HG03060 (cell line): ENCODE data around the gene GAREM1.

Experiments
- ATAC-seq: cut with Tn5 transposase; IDR thresholded peaks from one replicate; pipeline ENCODE4 v1.9.1; 2021; ENCODE audit warnings: low read depth, moderate number of reproducible peaks; ENCODE audit not compliant: unreplicated experiment

The GAREM1 gene

DNA sequence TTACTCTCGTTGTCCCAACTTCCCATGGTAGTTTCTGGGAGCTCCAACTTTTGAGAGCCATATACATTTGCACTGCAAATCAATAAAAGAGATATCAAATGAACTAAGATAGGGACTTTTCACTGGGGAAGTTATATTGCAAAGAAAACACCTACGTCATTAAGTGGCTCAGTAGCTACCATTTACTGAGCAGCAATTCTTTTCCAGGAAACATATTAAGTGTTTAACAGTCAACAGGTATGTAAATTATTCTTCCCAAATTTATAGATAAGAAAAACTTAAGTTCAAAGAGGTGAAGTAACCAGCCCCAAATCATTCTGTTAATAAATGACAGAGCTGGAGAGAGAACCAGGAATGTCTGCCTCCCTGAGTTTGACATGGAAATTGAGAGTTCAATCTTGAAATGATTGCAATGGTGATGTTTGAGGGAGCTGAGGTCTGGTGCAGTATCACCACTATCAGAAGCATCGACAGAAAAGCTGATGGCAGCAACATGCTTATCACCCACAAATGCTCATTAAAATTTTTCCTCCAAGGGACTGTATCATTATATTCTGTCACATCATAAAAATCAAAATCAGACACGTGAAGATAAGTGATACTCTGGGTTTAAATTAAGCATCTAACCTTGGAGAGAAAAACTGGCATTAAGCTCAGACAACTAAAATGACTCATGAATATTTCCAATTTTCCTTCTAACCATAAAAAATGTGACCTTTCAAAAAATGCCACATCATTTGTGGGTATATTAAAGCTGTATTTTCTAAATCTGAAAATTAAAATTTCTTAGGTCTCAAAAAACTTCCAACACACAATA, 43.4 kb downstream of the GAREM1 start:
- no peak for ATAC-seq

GRCh38 chr18:32425466-32425865, 45.2 kb downstream of the GAREM1 start:
- no peak for ATAC-seq

GRCh38 chr18:32424696-32425095, 46.0 kb downstream of the GAREM1 start:
- no peak for ATAC-seq

DNA sequence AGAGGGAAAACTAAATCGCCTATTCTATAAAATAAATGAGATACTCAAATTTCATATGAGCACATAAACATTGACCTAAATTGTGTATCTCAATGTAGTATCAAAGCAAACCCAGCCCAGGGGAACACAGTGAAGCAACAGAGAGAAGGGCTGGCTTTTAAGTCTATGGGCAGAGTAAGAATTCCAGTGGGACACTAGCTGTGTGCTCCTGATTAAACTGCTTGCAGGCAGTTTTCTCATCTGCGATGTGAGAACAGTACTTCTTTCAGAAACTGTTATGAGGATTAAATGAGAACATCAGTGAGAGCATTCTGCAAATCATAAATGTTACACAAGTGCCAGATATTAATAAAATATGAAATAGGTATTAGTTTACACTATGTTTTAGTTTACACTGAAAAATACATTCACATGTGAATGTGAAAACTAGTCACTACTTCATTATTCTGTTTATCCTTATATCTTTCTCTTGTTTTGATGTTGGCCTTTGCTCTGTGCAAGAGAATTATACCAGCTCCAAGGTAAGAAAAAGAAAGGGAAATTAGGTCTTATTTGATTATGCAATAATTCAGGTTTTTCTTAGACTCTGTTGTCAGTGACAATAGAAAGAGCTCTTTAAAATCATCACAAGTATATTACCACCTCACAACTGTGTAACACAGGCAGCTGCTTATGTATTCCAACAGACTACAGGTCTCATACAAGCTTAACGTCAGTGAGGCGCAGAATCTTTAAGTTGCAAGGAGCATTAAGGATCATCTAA, 47.5 kb downstream of the GAREM1 start:
- ATAC-seq: no peak

- ATAC-seq: no peak
Observed at GRCh38 chr18:32422201-32422600, 48.5 kb downstream of the GAREM1 start.

- ATAC-seq: no peak
Observed at GRCh38 chr18:32420084-32420750, 50.5 kb downstream of the GAREM1 start.

- no peak for ATAC-seq
Observed at GRCh38 chr18:32418148-32418547, 52.5 kb downstream of the GAREM1 start.

GRCh38 chr18:32405588-32405987, 65.1 kb downstream of the GAREM1 start:
- no peak for ATAC-seq

- no peak for ATAC-seq
Observed at GRCh38 chr18:32401621-32402020, 69.1 kb downstream of the GAREM1 start.

DNA sequence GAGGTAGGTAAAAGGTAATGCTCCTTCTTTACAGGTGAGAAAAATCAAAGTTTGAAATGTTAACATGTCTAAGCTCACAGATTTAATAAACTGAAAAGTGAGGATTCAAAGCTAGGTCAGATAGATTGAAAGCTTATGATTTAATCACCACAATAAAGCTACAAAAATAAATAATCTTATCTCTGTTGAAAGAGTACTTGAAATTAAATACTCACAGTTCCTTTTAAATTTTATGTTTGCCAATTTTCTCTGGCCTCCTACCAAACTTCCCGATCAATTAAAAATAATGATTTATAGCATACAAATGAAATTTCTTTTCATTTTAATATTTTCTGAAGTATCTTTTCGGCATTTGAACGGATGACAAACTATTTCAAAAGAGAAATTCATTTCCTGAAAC, 77.3 kb downstream of the GAREM1 start:
- ATAC-seq: no peak

- no peak for ATAC-seq
Observed at GRCh38 chr18:32391126-32391525, 79.6 kb downstream of the GAREM1 start.

- no peak for ATAC-seq
Observed at GRCh38 chr18:32389858-32390257, 80.8 kb downstream of the GAREM1 start.

DNA sequence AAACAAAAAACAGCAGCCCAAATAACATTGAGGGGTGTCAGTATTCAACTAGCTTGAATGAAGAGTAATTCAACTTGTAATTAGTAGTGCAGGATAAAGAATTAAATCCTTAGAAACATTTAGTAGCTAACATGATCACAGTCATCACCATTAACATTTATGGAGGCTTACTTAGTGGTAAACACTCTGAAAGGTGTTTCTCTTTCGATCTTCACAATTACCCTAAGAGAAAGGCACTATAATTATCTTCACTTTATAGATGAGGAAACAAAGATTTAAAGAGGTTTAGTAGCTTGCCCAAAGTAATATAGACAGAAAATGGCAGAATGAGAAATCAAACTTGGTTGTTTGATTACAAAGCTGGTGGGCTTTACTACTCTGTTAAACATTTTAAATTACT, 81.5 kb downstream of the GAREM1 start:
- ATAC-seq: no peak

- no peak for ATAC-seq
Observed at GRCh38 chr18:32386471-32386870, 84.2 kb downstream of the GAREM1 start.

- ATAC-seq: no peak
Observed at GRCh38 chr18:32383050-32383819, 87.4 kb downstream of the GAREM1 start.

GRCh38 chr18:32381761-32382160, 88.9 kb downstream of the GAREM1 start:
- no peak for ATAC-seq

DNA sequence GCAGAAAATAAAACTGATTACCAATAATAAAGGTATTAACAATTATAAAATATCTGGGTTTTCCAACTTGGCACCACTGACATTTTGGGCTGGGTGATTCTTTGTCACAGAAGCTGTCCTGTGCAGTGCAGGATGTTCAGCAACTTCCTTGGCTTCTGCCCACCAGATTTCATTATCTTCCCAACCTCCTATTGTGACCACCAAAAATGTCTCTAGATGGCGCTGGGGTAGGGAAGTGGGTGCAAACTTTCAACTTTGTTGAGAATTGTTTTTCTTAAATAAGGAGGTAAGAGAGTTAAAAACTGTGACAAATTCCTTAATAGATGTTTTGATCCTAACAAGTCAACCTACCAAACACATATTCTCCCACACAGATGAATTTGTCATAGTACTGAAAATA, 90.1 kb downstream of the GAREM1 start:
- no peak for ATAC-seq

GRCh38 chr18:32379891-32380290, 90.8 kb downstream of the GAREM1 start:
- ATAC-seq: no peak

DNA sequence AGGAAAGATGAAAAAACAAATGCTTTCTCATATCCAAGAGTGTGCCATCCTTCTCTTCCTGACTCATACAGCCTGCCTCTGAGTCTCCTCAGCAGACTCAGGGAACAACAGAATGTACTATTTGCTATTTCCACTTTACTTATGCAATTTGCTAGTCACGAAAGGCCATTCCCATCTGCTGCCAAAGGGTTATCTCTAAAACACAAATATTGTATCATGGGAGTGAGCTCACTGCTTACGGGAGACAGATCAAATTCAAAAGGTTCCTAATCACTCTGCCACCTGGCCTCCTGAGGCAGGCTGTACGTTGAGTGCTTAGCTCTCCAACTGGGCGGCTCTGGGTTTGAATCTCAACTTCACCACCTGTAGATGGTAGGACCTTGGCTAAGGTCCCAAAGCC, 92.0 kb downstream of the GAREM1 start:
- ATAC-seq: no peak

DNA sequence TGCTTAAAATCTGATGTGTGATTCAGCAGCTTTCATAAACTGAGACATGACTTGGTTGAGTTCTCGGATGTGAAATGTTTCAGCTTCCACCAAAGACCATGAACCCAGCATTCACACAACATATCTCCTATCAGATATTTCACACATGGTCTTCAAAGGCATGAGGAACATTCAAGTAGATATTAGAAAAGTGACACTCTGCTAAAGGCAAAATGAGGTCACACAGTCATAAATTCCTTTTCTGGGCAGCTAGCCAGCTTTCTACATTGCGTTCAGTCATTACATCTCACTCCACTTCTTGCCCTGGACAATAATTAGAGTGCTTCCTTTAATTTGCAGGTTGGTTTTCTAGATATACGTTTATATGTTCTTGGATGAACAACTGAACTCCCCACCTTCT, 96.7 kb downstream of the GAREM1 start:
- no peak for ATAC-seq

GRCh38 chr18:32373505-32373904, 97.2 kb downstream of the GAREM1 start:
- ATAC-seq: no peak
